GM12891 (cell line): ENCODE data around the gene SLC12A9.

Source experiments
- POLR2A ChIP-seq: IDR thresholded peaks from 2 replicates; pipeline ENCODE4 v1.6.1; 2011; ENCODE audit warnings: low read depth, low read length, control low read depth
- POLR2AphosphoS5 ChIP-seq: IDR thresholded peaks from 2 replicates; pipeline ENCODE4 v1.6.1; 2011; ENCODE audit warnings: low read depth, low read length, control low read depth
- SPI1 ChIP-seq: IDR thresholded peaks from 2 replicates; pipeline ENCODE4 v1.6.1; 2011; ENCODE audit warnings: low read depth, low read length, control low read depth
- TAF1 ChIP-seq: IDR thresholded peaks from 2 replicates; pipeline ENCODE4 v1.6.1; 2011; ENCODE audit warnings: low read depth, low read length, control low read depth

- TF ChIP-seq TAF1 (no peak), POLR2A (no peak), POLR2AphosphoS5 (no peak), SPI1 (no peak)
These were observed 26.2 kb downstream of the SLC12A9 start for GRCh38 chr7:100878685-100879084.
